HEK293 (cell line): ENCODE results near the gene COL7A1.

Experiments used
- ZNF426 ChIP-seq: fragments of 450-650 bp; formaldehyde crosslinking; IDR thresholded peaks from 2 replicates; pipeline ENCODE4 v1.5.1; 2017; ENCODE audit warnings: missing biosample characterization, missing genetic modification characterization, mild to moderate bottlenecking, inconsistent platforms, moderate library complexity
- ZNF513 ChIP-seq: fragments of 450-650 bp; IDR thresholded peaks from 2 replicates; pipeline ENCODE4 v1.5.1; 2018; ENCODE audit warnings: missing biosample characterization, missing genetic modification characterization
- ZNF549 ChIP-seq: fragments of 450-650 bp; IDR thresholded peaks from 2 replicates; pipeline ENCODE4 v1.5.1; 2018; ENCODE audit warnings: missing biosample characterization, missing genetic modification characterization, mild to moderate bottlenecking, inconsistent platforms, moderate library complexity
- TF ChIP-seq, protein P1 (sequence below): fragments of 450-650 bp; formaldehyde crosslinking; IDR thresholded peaks from 2 replicates; pipeline ENCODE4 v1.5.1; 2016; ENCODE audit warnings: missing biosample characterization, missing genetic modification characterization

DNA sequence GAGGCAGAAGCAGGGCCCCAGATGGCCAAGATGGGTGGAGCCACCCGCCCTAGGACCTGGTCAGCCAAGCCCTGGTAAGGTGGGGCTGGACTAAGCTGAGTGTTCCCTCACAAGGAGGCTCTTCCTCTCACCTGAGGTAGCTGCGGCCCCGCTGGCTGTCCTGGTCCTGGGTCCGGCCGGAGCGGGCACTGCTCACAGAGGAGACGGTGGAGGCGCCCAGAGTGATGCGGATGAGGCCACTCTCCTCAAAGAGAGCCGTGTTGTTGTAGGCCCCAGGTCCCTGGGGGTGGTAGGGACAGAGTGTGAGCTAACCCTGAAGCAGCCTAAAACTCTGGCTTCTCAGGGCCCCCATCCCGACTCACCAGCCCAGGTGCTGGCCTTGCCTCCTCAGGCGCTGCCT, 47.5 kb upstream of the COL7A1 start:
- TF ChIP-seq ZNF426 (tag by site-specific recombination) (no peak), ZNF549 (tag by site-specific recombination) (no peak), ZNF513 (tag by site-specific recombination) (no peak)
- TF ChIP-seq, protein P1, sequence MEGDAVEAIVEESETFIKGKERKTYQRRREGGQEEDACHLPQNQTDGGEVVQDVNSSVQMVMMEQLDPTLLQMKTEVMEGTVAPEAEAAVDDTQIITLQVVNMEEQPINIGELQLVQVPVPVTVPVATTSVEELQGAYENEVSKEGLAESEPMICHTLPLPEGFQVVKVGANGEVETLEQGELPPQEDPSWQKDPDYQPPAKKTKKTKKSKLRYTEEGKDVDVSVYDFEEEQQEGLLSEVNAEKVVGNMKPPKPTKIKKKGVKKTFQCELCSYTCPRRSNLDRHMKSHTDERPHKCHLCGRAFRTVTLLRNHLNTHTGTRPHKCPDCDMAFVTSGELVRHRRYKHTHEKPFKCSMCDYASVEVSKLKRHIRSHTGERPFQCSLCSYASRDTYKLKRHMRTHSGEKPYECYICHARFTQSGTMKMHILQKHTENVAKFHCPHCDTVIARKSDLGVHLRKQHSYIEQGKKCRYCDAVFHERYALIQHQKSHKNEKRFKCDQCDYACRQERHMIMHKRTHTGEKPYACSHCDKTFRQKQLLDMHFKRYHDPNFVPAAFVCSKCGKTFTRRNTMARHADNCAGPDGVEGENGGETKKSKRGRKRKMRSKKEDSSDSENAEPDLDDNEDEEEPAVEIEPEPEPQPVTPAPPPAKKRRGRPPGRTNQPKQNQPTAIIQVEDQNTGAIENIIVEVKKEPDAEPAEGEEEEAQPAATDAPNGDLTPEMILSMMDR (tag by site-specific recombination), result no peak
